CD4-positive, alpha-beta T cell (primary cell): ENCODE measurements around the gene CEP350. TPM values are rescaled to one million over a fixed set of nuclear protein-coding genes. Genes with fewer than 3 reads are reported as not detected.

Experiments
- ATAC-seq: fragments of 200-7000 bp; cut with Tn5 transposase; one replicate; pipeline ENCODE4 v1.10.0; 2022; ENCODE audit warnings: mild to moderate bottlenecking; ENCODE audit not compliant: poor library complexity
- CTCF ChIA-PET: fragments of 350-600 bp; sonication (Branson Sonifier 250); formaldehyde crosslinking; loops from one replicate; lab custom pipeline; 2021; ENCODE audit warnings: antibody characterized with exemption, inconsistent platforms; lab: Charles Lee
- POLR2A ChIA-PET: fragments of 350-600 bp; sonication (Branson Sonifier 250); formaldehyde crosslinking; loops from one replicate; lab custom pipeline; 2021; ENCODE audit warnings: antibody characterized with exemption, inconsistent platforms; lab: Charles Lee
- DNase-seq, 14 experiments: peaks; one replicate each; pipeline ENCODE4 v3.0.0-alpha.2; 2013 to 2020; ENCODE audit warnings: mixed read lengths in 2 of 14
- H3K27ac ChIP-seq, 2 donors: one replicate each; pipeline versions ENCODE4 v1.5.1 to v1.7.0; 2013; ENCODE audit warnings: low read length in 2 of 2, low read depth in 1 of 2, mild to moderate bottlenecking in 1 of 2
- H3K27me3 ChIP-seq, 2 experiments: 1 replicate in 1 of 2; 2 replicates in 1 of 2; pipeline versions ENCODE4 v1.6.1 to v1.7.0; 2013; ENCODE audit warnings: low read length in 2 of 2, control low read depth in 1 of 2, mild to moderate bottlenecking in 1 of 2, moderate library complexity in 1 of 2; ENCODE audit not compliant: insufficient read depth in 2 of 2, control insufficient read depth in 1 of 2
- H3K36me3 ChIP-seq: one replicate; pipeline ENCODE4 v1.6.1; 2013; ENCODE audit warnings: low read length, control low read depth; ENCODE audit not compliant: insufficient read depth
- H3K4me1 ChIP-seq: one replicate; pipeline ENCODE4 v1.6.1; 2013; ENCODE audit warnings: low read length, control low read depth; ENCODE audit not compliant: insufficient read depth
- H3K4me3 ChIP-seq: one replicate; pipeline ENCODE4 v1.5.1; 2013; ENCODE audit warnings: mild to moderate bottlenecking, low read length, moderate library complexity
- H3K9me3 ChIP-seq, 2 experiments: 1 replicate in 1 of 2; 2 replicates in 1 of 2; pipeline versions ENCODE4 v1.6.1 to v1.7.0; 2013; ENCODE audit warnings: low read length in 2 of 2, mild to moderate bottlenecking in 2 of 2, control low read depth in 1 of 2, moderate library complexity in 1 of 2; ENCODE audit not compliant: control insufficient read depth in 1 of 2, insufficient read depth in 1 of 2
- H3K27ac Mint-ChIP-seq: one replicate; pipeline ENCODE4 v1.8.0; 2020; ENCODE audit warnings: mixed read lengths
- H3K27me3 Mint-ChIP-seq: one replicate; pipeline ENCODE4 v1.8.0; 2021; ENCODE audit warnings: mixed read lengths
- H3K36me3 Mint-ChIP-seq: one replicate; pipeline ENCODE4 v1.8.0; 2021; ENCODE audit warnings: low read depth, mixed read lengths
- H3K4me1 Mint-ChIP-seq: one replicate; pipeline ENCODE4 v1.8.0; 2021; ENCODE audit warnings: low read depth, mixed read lengths
- H3K4me3 Mint-ChIP-seq: one replicate; pipeline ENCODE4 v1.8.0; 2020; ENCODE audit warnings: mild to moderate bottlenecking, mixed read lengths
- H3K9me3 Mint-ChIP-seq: one replicate; pipeline ENCODE4 v1.8.0; 2020; ENCODE audit warnings: mixed read lengths
- intact Hi-C, 2 experiments: fragments of 100-400 bp; cut with DNase I in 1 of 2; cut with micrococcal nuclease in 1 of 2; formaldehyde crosslinking; loops; one replicate each; pipeline versions ENCODE4 v1.15.1 to v1.9.0; 2023 to 2025; cut with DNase I, micrococcal nuclease
- total RNA-seq, 174 experiments: library from RNA in 2 of 174; stranded (reverse) in 2 of 174; gene quantifications; one replicate each; pipeline ENCODE4 v1.2.3 and lab custom pipeline; 2021 to 2026
- TF ChIP-seq, protein P1 (sequence below): fragments of 200-600 bp; IDR thresholded peaks from one replicate; pipeline ENCODE4 v1.8.0; 2022; ENCODE audit warnings: antibody characterized with exemption, mild to moderate bottlenecking

The CEP350 gene
- total RNA-seq, 2 experiments from 2014 or later = 45.5 to 51.4 TPM

DNA sequence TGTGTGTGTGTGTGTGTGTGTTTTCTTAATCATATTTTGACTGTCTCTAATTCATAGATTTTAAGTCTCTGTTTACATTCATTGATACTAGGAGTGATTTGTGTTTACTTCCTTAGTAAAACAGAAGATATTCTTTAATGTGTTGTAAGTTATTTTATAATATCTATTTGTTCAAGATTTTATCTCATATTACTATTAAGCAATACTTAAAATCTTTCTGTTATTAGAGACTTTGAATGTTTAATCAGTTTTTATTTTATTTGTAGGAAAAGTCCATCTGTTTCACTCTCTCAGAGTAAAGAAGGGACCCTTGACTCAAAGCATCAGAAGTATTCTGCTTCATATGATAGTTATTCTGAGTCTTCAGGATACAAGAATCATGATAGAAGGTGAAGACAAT is 89.2 kb downstream of the CEP350 start:
- H3K4me1 ChIP-seq = no peaks in the 10 kb centered on the region
- DNase-seq = no peak
- Mint-ChIP-seq H3K4me3 (no peak overlapping the region), H3K27me3 (no peaks in the 10 kb centered on the region), H3K9me3 (no peaks in the 10 kb centered on the region), H3K36me3 (peaks cover 86% of the 10 kb centered on the region), H3K4me1 (no peaks in the 10 kb centered on the region), H3K27ac (no peak overlapping the region)
- no peak overlapping the region for H3K4me3 ChIP-seq
- H3K27me3 ChIP-seq = no peaks in the 10 kb centered on the region
- H3K36me3 ChIP-seq = peaks cover 78% of the 10 kb centered on the region
- ChIA-PET POLR2A (no interaction called here), CTCF (no interaction called here)
- ATAC-seq = no peak
- no peaks in the 10 kb centered on the region for H3K9me3 ChIP-seq
- intact Hi-C loops = no loop called here
- TF ChIP-seq, protein P1, sequence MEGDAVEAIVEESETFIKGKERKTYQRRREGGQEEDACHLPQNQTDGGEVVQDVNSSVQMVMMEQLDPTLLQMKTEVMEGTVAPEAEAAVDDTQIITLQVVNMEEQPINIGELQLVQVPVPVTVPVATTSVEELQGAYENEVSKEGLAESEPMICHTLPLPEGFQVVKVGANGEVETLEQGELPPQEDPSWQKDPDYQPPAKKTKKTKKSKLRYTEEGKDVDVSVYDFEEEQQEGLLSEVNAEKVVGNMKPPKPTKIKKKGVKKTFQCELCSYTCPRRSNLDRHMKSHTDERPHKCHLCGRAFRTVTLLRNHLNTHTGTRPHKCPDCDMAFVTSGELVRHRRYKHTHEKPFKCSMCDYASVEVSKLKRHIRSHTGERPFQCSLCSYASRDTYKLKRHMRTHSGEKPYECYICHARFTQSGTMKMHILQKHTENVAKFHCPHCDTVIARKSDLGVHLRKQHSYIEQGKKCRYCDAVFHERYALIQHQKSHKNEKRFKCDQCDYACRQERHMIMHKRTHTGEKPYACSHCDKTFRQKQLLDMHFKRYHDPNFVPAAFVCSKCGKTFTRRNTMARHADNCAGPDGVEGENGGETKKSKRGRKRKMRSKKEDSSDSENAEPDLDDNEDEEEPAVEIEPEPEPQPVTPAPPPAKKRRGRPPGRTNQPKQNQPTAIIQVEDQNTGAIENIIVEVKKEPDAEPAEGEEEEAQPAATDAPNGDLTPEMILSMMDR = no peak
- H3K27ac ChIP-seq = no peak overlapping the region

DNA sequence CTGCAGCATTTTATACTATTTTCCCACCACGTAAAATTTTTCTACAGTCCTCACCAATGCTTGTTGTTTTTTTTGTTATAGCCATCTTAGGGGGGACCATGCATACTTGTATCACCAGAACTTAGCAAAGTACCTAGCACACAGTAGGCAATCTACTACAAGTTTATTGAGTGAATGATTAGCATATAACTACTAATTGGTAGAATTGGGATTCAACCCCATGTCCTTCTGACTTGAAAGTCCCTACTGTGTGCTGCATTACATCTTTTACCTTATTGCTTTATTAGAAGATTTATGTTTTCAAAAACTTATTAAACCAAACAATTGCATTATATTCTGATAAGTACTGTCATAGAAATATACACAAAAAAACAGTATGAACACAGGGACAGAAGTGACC is 92.1 kb downstream of the CEP350 start:
- intact Hi-C loops = no loop called here
- H3K4me3 ChIP-seq = no peak overlapping the region
- DNase-seq (no peak), ATAC-seq (no peak)
- Mint-ChIP-seq H3K36me3 (peaks cover 84% of the 10 kb centered on the region), H3K4me1 (no peaks in the 10 kb centered on the region), H3K27me3 (no peaks in the 10 kb centered on the region), H3K9me3 (no peaks in the 10 kb centered on the region), H3K27ac (no peak overlapping the region), H3K4me3 (no peak overlapping the region)
- TF ChIP-seq, protein P1 = no peak
- no peaks in the 10 kb centered on the region for H3K27me3 ChIP-seq
- no peaks in the 10 kb centered on the region for H3K4me1 ChIP-seq
- H3K36me3 ChIP-seq = peaks cover 81% of the 10 kb centered on the region
- no peaks in the 10 kb centered on the region for H3K9me3 ChIP-seq
- CTCF ChIA-PET = no interaction called here
- POLR2A ChIA-PET = no interaction called here
- H3K27ac ChIP-seq = no peak overlapping the region

DNA sequence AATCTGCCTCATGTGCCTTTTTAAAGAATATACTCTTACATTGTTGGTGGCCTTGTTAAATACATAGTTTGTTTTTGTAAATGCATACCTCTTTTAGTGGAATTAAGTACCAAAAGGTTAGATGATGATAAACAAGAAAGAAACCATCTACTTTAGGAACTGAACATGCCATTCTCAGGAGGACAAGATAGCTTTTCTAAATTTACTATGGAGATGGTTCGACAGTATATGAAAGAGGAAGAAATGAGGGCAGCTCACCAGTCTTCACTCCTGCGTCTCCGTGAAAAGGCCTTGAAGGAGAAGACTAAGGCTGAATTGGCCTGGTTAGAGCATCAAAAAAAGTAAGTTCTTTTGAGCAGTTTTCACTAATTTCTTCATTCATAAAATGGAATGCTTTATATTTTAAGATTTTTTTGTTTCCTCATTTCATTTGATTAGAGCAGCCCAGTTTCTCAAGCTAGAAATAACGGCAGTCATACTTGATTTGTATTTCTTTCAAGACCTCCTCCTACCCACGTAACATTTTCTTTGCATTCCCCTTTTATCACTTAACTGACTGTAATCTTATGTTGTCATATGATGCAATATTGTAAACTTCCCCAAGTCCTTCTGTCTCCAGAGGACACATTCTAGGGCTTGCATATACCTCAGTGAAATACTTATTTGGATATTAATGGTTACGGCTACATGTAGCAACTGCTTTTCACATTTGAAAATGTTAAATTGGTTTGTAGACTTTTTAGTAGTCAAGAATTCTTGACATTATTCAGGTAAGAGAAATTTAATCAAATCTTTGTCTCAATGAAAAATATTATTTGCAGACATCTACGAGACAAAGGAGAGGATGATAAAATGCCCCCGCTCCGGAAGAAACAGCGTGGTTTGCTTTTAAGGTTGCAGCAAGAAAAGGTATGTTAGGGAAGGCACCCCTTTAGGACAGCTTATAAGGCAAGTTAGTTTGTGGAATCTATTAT is 99.3 kb downstream of the CEP350 start:
- no peaks in the 10 kb centered on the region for H3K9me3 ChIP-seq
- no peak overlapping the region for H3K4me3 ChIP-seq
- H3K4me1 ChIP-seq = no peaks in the 10 kb centered on the region
- no peak overlapping the region for H3K27ac Mint-ChIP-seq
- no peaks in the 10 kb centered on the region for H3K27me3 Mint-ChIP-seq
- intact Hi-C loops = no loop called here
- POLR2A ChIA-PET = no interaction called here
- H3K27me3 ChIP-seq = no peaks in the 10 kb centered on the region
- H3K4me3 Mint-ChIP-seq = no peak overlapping the region
- peaks cover 60% of the 10 kb centered on the region for H3K36me3 ChIP-seq
- DNase-seq (no peak), ATAC-seq (no peak)
- H3K4me1 Mint-ChIP-seq = no peaks in the 10 kb centered on the region
- no peak overlapping the region for H3K27ac ChIP-seq
- H3K36me3 Mint-ChIP-seq = peaks cover 78% of the 10 kb centered on the region
- no peaks in the 10 kb centered on the region for H3K9me3 Mint-ChIP-seq
- CTCF ChIA-PET = interaction anchor here (1.0 to 1.3 kb wide), 2 partner anchors 147 to 186 kb away, joined by 3 read pairs; no protein-coding TSS in a partner anchor
- TF ChIP-seq, protein P1 = no peak
